ENCODE data around the gene RTN4R.

DNA sequence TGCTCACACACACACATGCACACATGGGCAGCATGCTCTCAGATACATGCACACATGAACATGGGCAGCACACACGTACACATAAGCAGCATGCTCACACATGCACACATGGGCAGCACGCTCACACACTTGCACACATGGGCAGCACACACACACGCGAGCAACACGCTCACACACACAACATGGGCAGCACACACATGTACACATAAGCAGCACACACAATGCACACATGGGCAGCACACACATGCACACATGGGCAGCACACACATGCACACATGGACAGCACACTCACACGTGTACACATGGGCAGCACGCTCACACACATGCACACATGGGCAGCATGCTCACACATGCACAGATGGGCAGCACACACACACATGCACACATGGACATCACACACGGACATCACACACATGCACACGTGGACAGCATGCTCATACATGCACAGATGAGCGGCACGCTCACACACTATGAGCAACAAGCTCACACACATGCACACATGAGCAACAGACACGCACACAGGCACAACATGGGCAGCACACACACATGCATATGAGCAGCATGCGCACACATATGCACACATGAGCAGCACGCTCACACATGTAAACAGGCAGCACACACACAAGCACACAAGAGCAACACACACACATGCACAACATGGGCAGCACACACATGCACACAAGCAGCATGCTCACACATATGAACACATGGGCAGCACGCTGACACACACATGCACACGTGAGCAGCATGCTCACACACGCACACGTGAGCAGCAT lies 43.0 kb downstream of the RTN4R start:
- TF ChIP-seq EP300 (IDR thresholded peaks at IDR 0.05) (no peak), POLR2AphosphoS5 (IDR thresholded peaks at IDR 0.05) (no peak), POLR2A (IDR thresholded peaks at IDR 0.05; ENCODE audit: low read depth) (no peak)
- TF ChIP-seq, protein P1, sequence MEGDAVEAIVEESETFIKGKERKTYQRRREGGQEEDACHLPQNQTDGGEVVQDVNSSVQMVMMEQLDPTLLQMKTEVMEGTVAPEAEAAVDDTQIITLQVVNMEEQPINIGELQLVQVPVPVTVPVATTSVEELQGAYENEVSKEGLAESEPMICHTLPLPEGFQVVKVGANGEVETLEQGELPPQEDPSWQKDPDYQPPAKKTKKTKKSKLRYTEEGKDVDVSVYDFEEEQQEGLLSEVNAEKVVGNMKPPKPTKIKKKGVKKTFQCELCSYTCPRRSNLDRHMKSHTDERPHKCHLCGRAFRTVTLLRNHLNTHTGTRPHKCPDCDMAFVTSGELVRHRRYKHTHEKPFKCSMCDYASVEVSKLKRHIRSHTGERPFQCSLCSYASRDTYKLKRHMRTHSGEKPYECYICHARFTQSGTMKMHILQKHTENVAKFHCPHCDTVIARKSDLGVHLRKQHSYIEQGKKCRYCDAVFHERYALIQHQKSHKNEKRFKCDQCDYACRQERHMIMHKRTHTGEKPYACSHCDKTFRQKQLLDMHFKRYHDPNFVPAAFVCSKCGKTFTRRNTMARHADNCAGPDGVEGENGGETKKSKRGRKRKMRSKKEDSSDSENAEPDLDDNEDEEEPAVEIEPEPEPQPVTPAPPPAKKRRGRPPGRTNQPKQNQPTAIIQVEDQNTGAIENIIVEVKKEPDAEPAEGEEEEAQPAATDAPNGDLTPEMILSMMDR (IDR thresholded peaks at IDR 0.05): no peak
